GM12875 (cell line): Measurements from ENCODE around the gene SMPD2.
A peak's percentile ranks its signal among the peaks of the same experiment; 100 is the strongest.

ENCODE experiments used
- H3K4me3 ChIP-seq: one replicate; pipeline ENCODE4 v1.5.1; 2011; ENCODE audit warnings: low read depth, low read length, control low read depth
- CTCF ChIP-seq: IDR thresholded peaks from 2 replicates; pipeline ENCODE4 v1.5.1; 2011; ENCODE audit warnings: low read depth, mild to moderate bottlenecking, control low read depth, inconsistent platforms, low read length, moderate library complexity, borderline replicate concordance; ENCODE audit not compliant: insufficient read depth

Gene SMPD2

DNA sequence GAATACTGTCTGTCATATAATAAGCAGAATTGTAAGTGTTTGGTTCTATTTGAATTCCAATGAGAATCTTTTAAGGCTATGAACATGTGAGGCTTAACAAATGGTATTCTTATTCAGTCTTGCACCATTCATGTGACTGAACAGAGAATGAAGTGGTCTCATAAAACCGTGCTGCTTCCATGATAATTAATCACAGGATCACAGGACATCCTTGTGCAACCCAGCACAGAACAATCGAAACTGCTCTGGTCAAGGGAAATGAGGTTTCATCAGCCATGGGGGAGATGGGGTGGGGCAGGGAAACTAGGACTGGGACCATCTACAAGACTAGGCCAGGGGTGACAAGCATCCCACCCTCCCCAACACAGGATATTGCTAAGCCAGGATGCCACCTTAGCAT is 6.1 kb upstream of the SMPD2 start:
- no peak overlapping the region for H3K4me3 ChIP-seq
- TF ChIP-seq CTCF, result no peak

DNA sequence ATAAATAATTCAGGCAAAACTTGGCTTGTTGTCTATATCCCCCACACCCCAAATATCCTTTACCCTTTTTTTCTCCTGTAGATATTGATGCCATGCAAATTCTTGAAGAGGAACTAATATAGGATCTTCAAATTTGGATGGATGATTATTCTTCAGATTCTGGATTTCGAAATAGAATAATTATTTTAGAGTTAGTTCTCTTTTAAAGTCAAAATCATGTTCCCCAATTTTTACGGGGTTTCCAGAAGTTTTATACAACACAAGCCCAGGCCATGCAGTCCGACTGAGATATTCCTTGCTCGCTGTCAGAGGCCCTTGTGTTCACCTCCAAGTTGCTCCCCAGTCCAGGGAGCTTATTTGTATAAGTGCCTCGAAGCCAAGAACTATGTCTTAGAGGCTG is 4.5 kb upstream of the SMPD2 start:
- no peak overlapping the region for H3K4me3 ChIP-seq
- no peak for TF ChIP-seq CTCF

DNA sequence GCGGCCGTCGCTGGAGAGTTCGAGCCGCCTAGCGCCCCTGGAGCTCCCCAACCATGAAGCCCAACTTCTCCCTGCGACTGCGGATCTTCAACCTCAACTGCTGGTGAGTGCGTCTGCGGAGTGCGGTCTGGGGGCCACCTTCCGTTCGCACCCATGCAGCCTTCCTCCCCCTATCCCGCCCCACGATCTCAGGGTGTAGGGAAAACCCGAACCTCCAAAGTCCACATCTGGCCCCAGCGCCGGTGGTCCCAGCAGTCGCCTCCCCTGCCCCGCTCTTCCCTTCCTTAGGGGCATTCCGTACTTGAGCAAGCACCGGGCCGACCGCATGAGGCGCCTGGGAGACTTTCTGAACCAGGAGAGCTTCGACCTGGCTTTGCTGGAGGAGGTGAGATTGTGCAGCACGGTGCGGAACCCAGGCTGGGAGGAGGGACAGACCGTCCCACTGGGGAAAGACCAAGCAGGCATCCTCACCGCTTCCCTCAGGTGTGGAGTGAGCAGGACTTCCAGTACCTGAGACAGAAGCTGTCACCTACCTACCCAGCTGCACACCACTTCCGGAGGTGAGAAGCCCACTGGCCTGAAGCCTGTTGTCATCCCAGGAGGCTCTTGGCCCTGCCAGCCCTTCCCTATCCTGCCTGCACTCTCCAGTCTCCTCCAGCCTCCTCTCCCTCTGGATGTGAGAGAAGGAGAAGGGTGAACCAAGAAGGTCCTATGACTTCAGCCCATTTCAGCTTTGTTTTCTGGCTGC is 719 bp downstream of the SMPD2 start:
- peak overlapping the region; percentile 96 for H3K4me3 ChIP-seq
- TF ChIP-seq CTCF, result no peak

DNA sequence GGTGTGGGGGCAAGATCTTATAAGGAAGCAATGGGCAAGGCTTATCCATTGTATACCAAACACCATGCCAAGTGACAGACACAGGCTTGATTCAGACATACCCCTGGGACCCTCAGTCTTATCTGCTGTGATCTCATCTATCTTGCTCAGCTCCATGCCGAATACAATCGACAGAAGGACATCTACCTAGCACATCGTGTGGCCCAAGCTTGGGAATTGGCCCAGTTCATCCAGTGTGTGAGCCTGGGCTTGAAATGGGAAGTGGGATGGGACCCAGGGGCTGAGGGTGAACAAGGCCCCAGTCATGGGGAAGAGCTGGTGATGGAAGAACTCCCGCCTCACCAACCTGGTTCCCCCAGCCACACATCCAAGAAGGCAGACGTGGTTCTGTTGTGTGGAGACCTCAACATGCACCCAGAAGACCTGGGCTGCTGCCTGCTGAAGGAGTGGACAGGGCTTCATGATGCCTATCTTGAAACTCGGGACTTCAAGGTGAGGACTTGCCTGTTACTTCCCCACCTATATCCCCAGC is 1.9 kb downstream of the SMPD2 start:
- TF ChIP-seq CTCF, result no peak
- H3K4me3 ChIP-seq, result no peak overlapping the region

GRCh38 chr6:109443425-109443950 is 3.0 kb downstream of the SMPD2 start:
- no peak overlapping the region for H3K4me3 ChIP-seq
- no peak for TF ChIP-seq CTCF

GRCh38 chr6:109445382-109445781 is 4.9 kb downstream of the SMPD2 start:
- H3K4me3 ChIP-seq, result no peak overlapping the region
- no peak for TF ChIP-seq CTCF

GRCh38 chr6:109446072-109446471 is 5.5 kb downstream of the SMPD2 start:
- TF ChIP-seq CTCF, result no peak

More at GRCh38 chr6:109446072-109446471, 5.5 kb downstream of the SMPD2 start:
- no peak overlapping the region for H3K4me3 ChIP-seq
